Esophagus squamous epithelium (tissue), 4 donors: ENCODE measurements around the gene CDCP1.

Source experiments
- POLR2A ChIP-seq, 4 donors: fragments of 450-650 bp; IDR thresholded peaks; one replicate each; pipeline ENCODE4 v1.6.1; 2017; ENCODE audit warnings: antibody characterized with exemption in 4 of 4, mild to moderate bottlenecking in 4 of 4, moderate library complexity in 3 of 4
- TF ChIP-seq, protein P1 (sequence below), 6 experiments: fragments of 450-650 bp in 4 of 6; fragments of 200-600 bp in 2 of 6; sonication (generic) in 2 of 6; IDR thresholded peaks; one replicate each; pipeline ENCODE4 v1.5.1; 2016 to 2019; ENCODE audit warnings: antibody characterized with exemption in 6 of 6, mild to moderate bottlenecking in 4 of 6, moderate library complexity in 4 of 6

DNA sequence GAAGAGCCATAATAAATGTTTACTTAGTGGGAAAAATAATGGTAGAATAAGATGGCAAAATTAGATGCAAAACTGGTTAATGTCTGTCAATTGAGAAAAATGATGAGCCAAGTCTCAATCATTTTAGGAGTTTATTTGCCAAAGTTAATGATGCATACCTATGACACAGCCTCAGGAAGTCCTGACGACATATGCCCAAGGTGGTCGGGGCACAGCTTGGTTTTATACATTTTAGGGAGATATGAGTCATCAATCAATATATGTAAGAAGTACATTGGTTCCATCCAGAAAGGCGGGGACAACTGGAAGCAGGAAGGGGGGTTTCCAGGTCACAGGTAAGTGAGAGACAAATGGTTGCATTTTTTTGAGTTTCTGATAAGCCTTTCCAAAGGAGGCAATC lies 88.6 kb downstream of the CDCP1 start:
- TF ChIP-seq, protein P1, sequence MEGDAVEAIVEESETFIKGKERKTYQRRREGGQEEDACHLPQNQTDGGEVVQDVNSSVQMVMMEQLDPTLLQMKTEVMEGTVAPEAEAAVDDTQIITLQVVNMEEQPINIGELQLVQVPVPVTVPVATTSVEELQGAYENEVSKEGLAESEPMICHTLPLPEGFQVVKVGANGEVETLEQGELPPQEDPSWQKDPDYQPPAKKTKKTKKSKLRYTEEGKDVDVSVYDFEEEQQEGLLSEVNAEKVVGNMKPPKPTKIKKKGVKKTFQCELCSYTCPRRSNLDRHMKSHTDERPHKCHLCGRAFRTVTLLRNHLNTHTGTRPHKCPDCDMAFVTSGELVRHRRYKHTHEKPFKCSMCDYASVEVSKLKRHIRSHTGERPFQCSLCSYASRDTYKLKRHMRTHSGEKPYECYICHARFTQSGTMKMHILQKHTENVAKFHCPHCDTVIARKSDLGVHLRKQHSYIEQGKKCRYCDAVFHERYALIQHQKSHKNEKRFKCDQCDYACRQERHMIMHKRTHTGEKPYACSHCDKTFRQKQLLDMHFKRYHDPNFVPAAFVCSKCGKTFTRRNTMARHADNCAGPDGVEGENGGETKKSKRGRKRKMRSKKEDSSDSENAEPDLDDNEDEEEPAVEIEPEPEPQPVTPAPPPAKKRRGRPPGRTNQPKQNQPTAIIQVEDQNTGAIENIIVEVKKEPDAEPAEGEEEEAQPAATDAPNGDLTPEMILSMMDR (IDR thresholded peaks at IDR 0.05) = no peak
- no peak for TF ChIP-seq POLR2A (IDR thresholded peaks at IDR 0.05)
